ENCODE measurements around the gene BCORL1. TPM values are rescaled to one million over a fixed set of nuclear protein-coding genes. Genes with fewer than 3 reads are reported as not detected.

BCORL1 gene
- total RNA-seq, 6 experiments from 2014 or later: 2.7 to 9.0 (median 4.8) TPM

DNA sequence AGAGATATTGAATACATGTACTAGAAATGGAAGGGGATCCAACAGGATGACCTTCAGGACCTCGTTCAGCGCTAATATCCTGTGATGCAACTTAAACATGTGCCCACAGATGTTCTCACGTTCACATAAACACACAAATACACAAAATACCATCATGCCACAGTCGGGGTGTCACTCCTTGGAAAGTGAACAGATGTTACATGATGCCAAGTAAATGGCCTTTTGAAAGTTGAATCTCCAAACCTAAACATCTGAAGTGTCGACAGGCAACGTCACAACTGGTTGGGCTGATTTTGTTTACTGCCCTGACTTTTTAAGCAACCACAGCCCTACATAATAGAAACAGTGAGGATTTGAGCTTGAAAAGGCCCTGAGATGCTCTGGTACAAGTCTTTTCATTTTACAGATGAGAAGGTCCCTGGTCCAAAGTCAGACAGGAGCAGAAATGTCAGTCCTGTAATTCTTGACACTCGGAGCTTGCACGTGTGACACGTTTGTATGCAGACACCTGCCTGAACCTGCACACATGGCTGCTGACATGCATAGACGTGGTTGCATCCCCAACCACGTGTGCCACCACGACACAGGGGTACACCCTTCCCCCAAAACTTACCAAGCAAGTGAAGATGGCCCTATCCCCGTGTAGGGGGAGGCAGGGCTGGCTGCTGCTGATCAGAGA is 23.5 kb upstream of the BCORL1 start:
- Histone ChIP-seq H3K4me3 (no peak overlapping the region), H3K9me3 (no peaks in the 10 kb centered on the region), H3K36me3 (no peaks in the 10 kb centered on the region), H3K27me3 (no peaks in the 10 kb centered on the region), H3K4me1 (no peaks in the 10 kb centered on the region), H3K27ac (no peak overlapping the region)
- intact Hi-C loops (cut with DNase I): no loop called here
- WGBS (ENCODE audit: insufficient coverage, low coverage, low lambda C conversion rate, missing lambda C conversion rate): 36% methylated on average over 13 of the region's 13 CpGs
- no peak for TF ChIP-seq POLR2A (IDR thresholded peaks at IDR 0.05)
- TF ChIP-seq, protein P1, sequence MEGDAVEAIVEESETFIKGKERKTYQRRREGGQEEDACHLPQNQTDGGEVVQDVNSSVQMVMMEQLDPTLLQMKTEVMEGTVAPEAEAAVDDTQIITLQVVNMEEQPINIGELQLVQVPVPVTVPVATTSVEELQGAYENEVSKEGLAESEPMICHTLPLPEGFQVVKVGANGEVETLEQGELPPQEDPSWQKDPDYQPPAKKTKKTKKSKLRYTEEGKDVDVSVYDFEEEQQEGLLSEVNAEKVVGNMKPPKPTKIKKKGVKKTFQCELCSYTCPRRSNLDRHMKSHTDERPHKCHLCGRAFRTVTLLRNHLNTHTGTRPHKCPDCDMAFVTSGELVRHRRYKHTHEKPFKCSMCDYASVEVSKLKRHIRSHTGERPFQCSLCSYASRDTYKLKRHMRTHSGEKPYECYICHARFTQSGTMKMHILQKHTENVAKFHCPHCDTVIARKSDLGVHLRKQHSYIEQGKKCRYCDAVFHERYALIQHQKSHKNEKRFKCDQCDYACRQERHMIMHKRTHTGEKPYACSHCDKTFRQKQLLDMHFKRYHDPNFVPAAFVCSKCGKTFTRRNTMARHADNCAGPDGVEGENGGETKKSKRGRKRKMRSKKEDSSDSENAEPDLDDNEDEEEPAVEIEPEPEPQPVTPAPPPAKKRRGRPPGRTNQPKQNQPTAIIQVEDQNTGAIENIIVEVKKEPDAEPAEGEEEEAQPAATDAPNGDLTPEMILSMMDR (IDR thresholded peaks at IDR 0.05): no peak
- DNase-seq: no peak
- ATAC-seq: no peak

DNA sequence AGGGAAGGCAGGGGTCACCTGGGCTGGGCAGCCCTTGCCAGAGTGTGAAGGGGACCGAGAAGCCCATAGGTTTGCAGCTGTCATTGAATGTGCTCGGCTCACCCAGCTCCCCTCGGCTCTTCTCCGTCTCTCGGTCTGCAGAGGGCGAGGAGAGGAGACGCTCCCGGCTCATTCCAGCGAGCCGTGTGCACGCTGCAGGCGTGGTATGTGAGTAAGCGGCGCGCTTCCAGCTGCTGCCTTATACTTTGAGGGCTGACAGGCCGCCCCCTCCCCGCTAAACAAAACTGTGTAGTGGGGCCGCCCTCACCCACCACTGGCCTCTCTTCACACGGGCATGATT is 23.0 kb upstream of the BCORL1 start:
- intact Hi-C loops (cut with DNase I): no loop called here
- H3K36me3 ChIP-seq: no peaks in the 10 kb centered on the region
- ATAC-seq (no peak), DNase-seq (no peak)
- H3K9me3 ChIP-seq: no peaks in the 10 kb centered on the region
- no peaks in the 10 kb centered on the region for H3K27me3 ChIP-seq
- H3K27ac ChIP-seq: no peak overlapping the region
- no peak for TF ChIP-seq POLR2A (IDR thresholded peaks at IDR 0.05)
- TF ChIP-seq, protein P1 (IDR thresholded peaks at IDR 0.05): no peak
- WGBS (ENCODE audit: insufficient coverage, low coverage, low lambda C conversion rate, missing lambda C conversion rate): 27% methylated on average over 3 of the region's 19 CpGs
- no peak overlapping the region for H3K4me3 ChIP-seq
- H3K4me1 ChIP-seq: no peaks in the 10 kb centered on the region

DNA sequence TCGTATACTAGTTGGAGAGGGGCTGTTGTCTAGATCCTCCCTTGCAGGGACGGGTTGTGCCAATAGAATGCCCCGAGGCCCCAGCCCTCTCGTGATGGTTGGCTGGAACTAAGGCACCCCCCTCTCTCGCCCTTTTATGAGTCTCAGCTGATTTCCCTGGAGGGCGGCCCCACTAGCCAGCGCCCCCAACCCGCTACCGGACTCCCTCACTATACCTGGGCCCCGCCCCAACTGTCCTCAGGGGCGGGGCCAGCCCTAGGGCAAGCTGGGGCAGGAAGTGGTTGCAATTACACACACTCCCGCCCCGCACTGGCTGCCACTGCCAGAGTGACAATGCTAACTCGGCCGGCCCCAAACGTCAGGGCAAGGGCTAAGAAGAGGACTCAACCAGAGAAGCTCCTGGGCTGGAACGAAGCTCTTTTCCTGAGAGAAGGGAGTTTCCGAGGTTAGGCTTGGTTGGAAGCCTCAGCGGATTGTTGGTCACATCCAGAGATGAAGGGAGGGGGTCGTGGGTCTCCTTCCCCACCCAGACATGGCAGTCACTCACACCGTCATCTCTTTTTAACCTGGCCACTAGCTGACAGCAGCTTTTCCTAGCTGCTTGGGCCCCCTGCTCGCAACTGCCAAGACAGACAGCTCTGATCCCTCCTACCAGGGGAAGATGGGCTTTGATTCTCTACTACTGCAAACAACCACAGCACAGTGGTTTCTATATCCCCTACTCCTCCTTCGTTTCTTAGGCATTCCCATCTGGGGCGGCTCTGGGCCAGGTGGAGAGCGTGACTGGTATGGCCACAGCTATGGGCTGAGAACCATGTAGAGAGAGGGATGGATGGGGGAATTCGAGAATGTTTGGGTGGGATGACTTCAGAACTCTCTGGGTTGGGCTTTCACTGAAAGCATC is 21.0 kb upstream of the BCORL1 start:
- TF ChIP-seq, protein P1 (IDR thresholded peaks at IDR 0.05): no peak
- TF ChIP-seq POLR2A (IDR thresholded peaks at IDR 0.05): no peak
- no peaks in the 10 kb centered on the region for H3K36me3 ChIP-seq
- ATAC-seq (peak; percentile 83 to 90 (median 86)), DNase-seq (peak; percentile 72 to 83 (median 76))
- no peaks in the 10 kb centered on the region for H3K4me1 ChIP-seq
- intact Hi-C loops (cut with DNase I): no loop called here
- 26% methylated on average over 14 of the region's 26 CpGs for WGBS (ENCODE audit: insufficient coverage, low coverage, low lambda C conversion rate, missing lambda C conversion rate)
- no peaks in the 10 kb centered on the region for H3K9me3 ChIP-seq
- no peaks in the 10 kb centered on the region for H3K27me3 ChIP-seq
- peak overlapping the region in 1 of 3 donors; percentile 24 for H3K27ac ChIP-seq
- H3K4me3 ChIP-seq: peak overlapping the region in 1 of 3 donors; percentile 21

DNA sequence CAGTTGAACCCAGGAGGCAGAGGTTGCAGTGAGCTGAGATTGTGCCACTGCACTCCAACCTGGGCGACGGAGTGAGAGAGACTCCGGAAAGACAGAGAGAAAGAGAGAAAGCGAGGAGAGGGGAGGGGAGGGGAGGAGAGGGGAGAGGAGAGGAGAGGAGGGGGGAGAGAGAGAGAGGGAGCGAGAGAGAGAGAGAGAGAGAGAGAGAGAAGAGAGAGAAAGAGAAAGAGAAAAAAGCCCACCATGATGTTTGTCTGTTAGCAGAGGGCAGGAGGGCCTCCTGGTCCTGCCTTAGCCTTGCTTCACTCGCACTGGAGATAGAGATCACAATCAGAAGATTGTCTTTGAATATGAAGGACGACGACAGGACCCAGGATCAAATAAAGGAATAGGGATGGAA is 18.7 kb upstream of the BCORL1 start:
- 68% methylated on average over 8 of the region's 8 CpGs for WGBS (ENCODE audit: insufficient coverage, low coverage, low lambda C conversion rate, missing lambda C conversion rate)
- Histone ChIP-seq H3K4me1 (no peaks in the 10 kb centered on the region), H3K27me3 (no peaks in the 10 kb centered on the region), H3K36me3 (no peaks in the 10 kb centered on the region), H3K4me3 (no peak overlapping the region), H3K27ac (no peak overlapping the region), H3K9me3 (no peaks in the 10 kb centered on the region)
- no peak for ATAC-seq
- TF ChIP-seq, protein P1 (IDR thresholded peaks at IDR 0.05): no peak
- no peak for TF ChIP-seq POLR2A (IDR thresholded peaks at IDR 0.05)
- DNase-seq: no peak
- intact Hi-C loops (cut with DNase I): no loop called here
